GM23338 (cell line): ENCODE results near the gene BAZ1B. TPM values are rescaled to one million over a fixed set of nuclear protein-coding genes. Genes with fewer than 3 reads are reported as not detected.
"Not testable (repeated sequence)": the region's sequence is repeated elsewhere in the genome, so short reads cannot be mapped to it uniquely, and the experiment has no call there.

ENCODE experiments used
- ATAC-seq: fragments of 200-7000 bp; cut with Tn5 transposase; 3 replicates; pipeline ENCODE4 v1.9.1; 2020
- DNase-seq: peaks from one replicate; pipeline ENCODE4 v3.0.0-alpha.2; 2015; ENCODE audit warnings: low spot score
- H2AFZ ChIP-seq: fragments of 200-600 bp; sonication (generic); 2 replicates; pipeline ENCODE4 v1.8.0; 2016; ENCODE audit warnings: antibody characterized with exemption, mild to moderate bottlenecking, moderate library complexity
- H3F3A ChIP-seq: fragments of 200-600 bp; sonication (generic); replicated peaks from 2 replicates; pipeline ENCODE4 v1.8.0; 2017; ENCODE audit warnings: antibody characterized with exemption, mixed run types, low read depth
- H3K27ac ChIP-seq: fragments of 200-600 bp; sonication (generic); 2 replicates; pipeline ENCODE4 v1.6.1; 2016; ENCODE audit warnings: low read depth
- H3K27me3 ChIP-seq: fragments of 200-600 bp; sonication (generic); 2 replicates; pipeline ENCODE4 v1.8.0; 2016; ENCODE audit warnings: mild to moderate bottlenecking, mixed run types, moderate library complexity; ENCODE audit not compliant: insufficient read depth
- H3K36me3 ChIP-seq: fragments of 200-600 bp; sonication (generic); 2 replicates; pipeline ENCODE4 v1.8.0; 2016; ENCODE audit warnings: mild to moderate bottlenecking; ENCODE audit not compliant: insufficient read depth
- H3K4me1 ChIP-seq: fragments of 200-600 bp; sonication (generic); 2 replicates; pipeline ENCODE4 v1.8.0; 2016; ENCODE audit warnings: mild to moderate bottlenecking, moderate library complexity; ENCODE audit not compliant: insufficient read depth
- H3K4me2 ChIP-seq: fragments of 200-600 bp; sonication (generic); 2 replicates; pipeline ENCODE4 v1.7.1; 2017; ENCODE audit warnings: mixed run types
- H3K4me3 ChIP-seq: fragments of 200-600 bp; sonication (generic); 2 replicates; pipeline ENCODE4 v1.6.1; 2016; ENCODE audit warnings: mixed run types
- H3K79me2 ChIP-seq: fragments of 200-600 bp; sonication (generic); replicated peaks from 2 replicates; pipeline ENCODE4 v1.8.0; 2017; ENCODE audit warnings: mild to moderate bottlenecking; ENCODE audit not compliant: insufficient read depth
- H3K9me2 ChIP-seq: fragments of 200-600 bp; sonication (generic); 2 replicates; pipeline ENCODE4 v1.8.0; 2017; ENCODE audit not compliant: insufficient read depth
- H4K20me1 ChIP-seq: fragments of 200-600 bp; sonication (generic); replicated peaks from 2 replicates; pipeline ENCODE4 v1.8.0; 2017; ENCODE audit warnings: mild to moderate bottlenecking; ENCODE audit not compliant: insufficient read depth
- H3K27ac Mint-ChIP-seq: 2 replicates; pipeline ENCODE4 v1.8.0; 2020; ENCODE audit warnings: inconsistent platforms, mild to moderate bottlenecking, moderate library complexity, mixed read lengths
- H3K27me3 Mint-ChIP-seq: 3 replicates; pipeline ENCODE4 v1.8.0; 2022; ENCODE audit warnings: low read depth, mild to moderate bottlenecking, moderate library complexity, mixed read lengths, inconsistent platforms; ENCODE audit not compliant: insufficient read depth, poor library complexity
- H3K36me3 Mint-ChIP-seq: 3 replicates; pipeline ENCODE4 v1.8.0; 2021; ENCODE audit warnings: low read depth, mild to moderate bottlenecking, inconsistent platforms, moderate library complexity, mixed read lengths
- H3K4me1 Mint-ChIP-seq: 3 replicates; pipeline ENCODE4 v1.8.0; 2020; ENCODE audit warnings: mild to moderate bottlenecking, inconsistent platforms, mixed read lengths
- H3K4me3 Mint-ChIP-seq: 3 replicates; pipeline ENCODE4 v1.8.0; 2021; ENCODE audit warnings: moderate library complexity, mild to moderate bottlenecking, inconsistent platforms, mixed read lengths
- H3K9me3 Mint-ChIP-seq: 3 replicates; pipeline ENCODE4 v1.8.0; 2020; ENCODE audit warnings: moderate library complexity, mild to moderate bottlenecking, inconsistent platforms, mixed read lengths
- EZH2 ChIP-seq: fragments of 200-600 bp; sonication (generic); IDR thresholded peaks from one replicate; pipeline ENCODE4 v1.8.0; 2017; ENCODE audit warnings: antibody characterized with exemption, mild to moderate bottlenecking, low read depth; ENCODE audit not compliant: unreplicated experiment
- NANOG ChIP-seq: IDR thresholded peaks from 2 replicates; pipeline ENCODE4 v1.6.1; 2016; ENCODE audit warnings: antibody characterized with exemption, borderline replicate concordance
- ZNF462 ChIP-seq: fragments of 250-450 bp; sonication (Bioruptor Pico); IDR thresholded peaks from 2 replicates; pipeline ENCODE4 v1.5.0; 2020; ENCODE audit warnings: mild to moderate bottlenecking, moderate library complexity
- polyA plus RNA-seq: library from polyadenylated mRNA; unstranded; fragments of >200 nt; fragmentation: Nextera tagmentation; extraction: Ambion mirVana; gene quantifications from 2 replicates; pipeline ENCODE4 v1.2.1, GENCODE V29; 2016
- total RNA-seq: library from RNA; depleted of rRNA; stranded (reverse); fragments of >200 nt; shearing (Covaris generic); gene quantifications from 2 replicates; pipeline ENCODE4 v1.2.3, GENCODE V29; 2014

Gene BAZ1B
- total and polyA plus RNA-seq, 2 experiments from 2014 or later, result 40.4 to 70.7 TPM

- peaks cover 21% of the 10 kb centered on the region for H4K20me1 ChIP-seq
- peaks cover 89% of the 10 kb centered on the region for H3K79me2 ChIP-seq
- H3K9me3 Mint-ChIP-seq, H3K4me1 ChIP-seq, H3K4me3 Mint-ChIP-seq, H2AFZ ChIP-seq, H3K27me3 ChIP-seq, H3K27ac ChIP-seq, H3F3A ChIP-seq, H3K9me2 ChIP-seq, H3K4me2 ChIP-seq, ATAC-seq, H3K4me3 ChIP-seq, H3K27ac Mint-ChIP-seq, DNase-seq, H3K27me3 Mint-ChIP-seq: not testable (repeated sequence)
- Mint-ChIP-seq H3K36me3 (peaks cover 77% of the 10 kb centered on the region), H3K4me1 (peaks cover 16% of the 10 kb centered on the region; the same call in 2 of the 3 replicates)
- H3K36me3 ChIP-seq, result peaks cover 43% of the 10 kb centered on the region
Observed at GRCh38 chr7:73481521-73481920, 40.6 kb downstream of the BAZ1B start.

GRCh38 chr7:73478549-73478948, 43.5 kb downstream of the BAZ1B start:
- ATAC-seq (no peak), DNase-seq (no peak)
- Histone ChIP-seq H3K27ac (no peak overlapping the region), H3K4me1 (peaks cover 5% of the 10 kb centered on the region), H3K4me3 (no peak overlapping the region), H2AFZ (no peak overlapping the region), H3K36me3 (peaks cover 28% of the 10 kb centered on the region), H3K4me2 (no peak overlapping the region), H3K9me2 (no peaks in the 10 kb centered on the region), H4K20me1 (peaks cover 28% of the 10 kb centered on the region), H3K79me2 (peaks cover 90% of the 10 kb centered on the region), H3K27me3 (no peaks in the 10 kb centered on the region), H3F3A (no peaks in the 10 kb centered on the region; the same call in 1 of the 2 replicates)
- H3K9me3 Mint-ChIP-seq, result no peaks in the 10 kb centered on the region
- no peak for TF ChIP-seq NANOG
- TF ChIP-seq EZH2, result no peak
- no peak for TF ChIP-seq ZNF462 (CRISPR knock-in tag)
- H3K36me3 Mint-ChIP-seq, result peaks cover 85% of the 10 kb centered on the region
- H3K27me3 Mint-ChIP-seq, result no peaks in the 10 kb centered on the region
- H3K4me1 Mint-ChIP-seq, result peaks cover 14% of the 10 kb centered on the region; the same call in 2 of the 3 replicates
- no peak overlapping the region for H3K27ac Mint-ChIP-seq
- no peak overlapping the region for H3K4me3 Mint-ChIP-seq
